GM18526 (cell line): Measurements from ENCODE around the gene FYB1.

ENCODE experiments used
- POLR2A ChIP-seq: IDR thresholded peaks from 3 replicates; pipeline ENCODE4 v1.6.1; 2011; ENCODE audit not compliant: insufficient read length; ENCODE audit errors: extremely low read depth

FYB1 gene

DNA sequence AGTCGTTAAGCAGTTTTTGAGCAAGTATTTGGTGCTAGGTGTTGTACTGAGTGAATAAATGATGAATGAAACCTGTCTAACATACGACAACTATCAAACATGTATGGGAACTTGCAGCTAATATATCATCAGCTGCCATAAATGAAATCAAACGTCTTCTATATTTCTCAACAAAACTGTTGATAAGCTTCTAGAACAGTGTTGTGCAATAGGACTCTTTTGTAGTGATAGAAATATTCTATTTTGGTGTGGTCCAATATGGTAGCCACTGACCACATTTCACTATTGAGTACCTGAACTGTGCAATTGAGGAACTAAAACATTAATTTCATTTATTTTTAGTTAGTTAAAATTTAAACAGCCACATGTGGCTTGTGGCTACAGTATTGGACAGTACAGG lies 16.3 kb upstream of the FYB1 start:
- no peak for TF ChIP-seq POLR2A

DNA sequence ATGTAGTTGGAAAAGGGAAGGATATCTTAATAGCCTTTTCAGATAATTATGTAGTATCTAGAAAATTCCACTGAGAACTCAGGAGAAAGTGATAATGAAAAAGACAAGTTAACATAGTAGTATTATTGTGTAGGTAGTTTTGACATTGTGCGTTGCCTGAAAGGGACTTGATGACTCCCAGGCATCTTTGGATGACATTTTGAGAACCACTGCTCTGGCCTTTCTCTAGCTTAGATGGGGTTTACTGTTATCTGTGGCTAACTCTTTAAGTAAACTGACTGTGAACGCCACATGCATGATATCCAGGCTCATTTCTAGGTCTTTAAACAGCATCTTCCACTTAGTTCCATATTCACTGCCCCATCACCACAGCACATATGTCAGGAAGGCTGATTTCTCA lies 14.4 kb upstream of the FYB1 start:
- TF ChIP-seq POLR2A = no peak

DNA sequence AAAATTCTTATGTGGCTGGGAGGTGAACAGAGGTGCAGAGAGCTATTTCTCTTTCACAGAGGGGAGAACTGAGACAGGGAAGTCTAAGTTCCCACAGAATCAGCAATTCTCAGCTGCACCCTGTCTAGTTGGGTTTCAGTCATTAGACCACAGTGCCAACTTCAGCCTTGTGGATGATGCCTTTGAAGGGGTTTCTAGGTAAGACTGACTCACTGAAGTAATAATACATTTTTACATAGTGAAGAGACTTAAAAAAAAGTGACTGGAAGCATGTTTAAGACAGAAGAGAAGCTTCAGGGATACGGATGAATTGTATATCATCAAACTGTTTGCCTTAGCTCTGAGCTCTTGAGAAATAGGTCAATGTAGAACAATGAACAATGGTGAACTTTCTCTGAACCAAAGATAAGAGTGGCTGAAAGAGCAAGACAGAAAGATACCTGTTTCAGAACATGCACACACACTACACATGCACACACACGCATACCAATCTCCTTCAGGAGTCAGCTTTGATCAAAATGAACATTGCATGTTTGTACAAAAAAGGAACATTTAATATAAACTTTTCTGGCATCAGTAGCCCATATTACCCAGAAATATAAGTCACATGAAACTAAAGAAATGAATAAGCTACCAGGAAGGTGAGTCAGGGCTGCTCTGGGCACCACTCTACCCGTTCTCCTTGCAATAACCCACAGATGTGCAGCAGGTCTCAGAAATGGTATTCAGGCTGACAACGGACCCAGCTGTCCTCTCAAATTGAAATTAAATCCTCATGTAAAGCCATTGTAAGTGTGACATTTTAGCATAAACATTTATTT lies 12.6 kb upstream of the FYB1 start:
- no peak for TF ChIP-seq POLR2A

DNA sequence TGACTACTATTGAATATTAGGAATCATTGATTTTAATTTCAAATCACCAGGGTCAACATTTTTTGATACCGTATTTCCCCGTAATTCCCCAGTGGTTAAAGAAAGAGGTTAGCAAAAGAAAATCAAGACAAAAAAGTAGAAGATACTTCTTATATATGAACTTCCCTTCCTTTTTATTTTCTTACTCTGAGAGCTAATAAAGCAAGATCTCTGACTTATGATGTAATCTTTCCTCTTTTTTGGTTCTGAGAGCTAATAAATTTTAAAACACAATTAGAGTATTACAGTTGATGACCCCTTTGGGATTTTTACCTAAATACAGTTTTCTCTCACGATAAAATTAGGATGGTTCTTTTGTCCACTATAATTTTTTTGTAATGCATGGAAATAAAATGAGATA lies 9.2 kb upstream of the FYB1 start:
- no peak for TF ChIP-seq POLR2A

DNA sequence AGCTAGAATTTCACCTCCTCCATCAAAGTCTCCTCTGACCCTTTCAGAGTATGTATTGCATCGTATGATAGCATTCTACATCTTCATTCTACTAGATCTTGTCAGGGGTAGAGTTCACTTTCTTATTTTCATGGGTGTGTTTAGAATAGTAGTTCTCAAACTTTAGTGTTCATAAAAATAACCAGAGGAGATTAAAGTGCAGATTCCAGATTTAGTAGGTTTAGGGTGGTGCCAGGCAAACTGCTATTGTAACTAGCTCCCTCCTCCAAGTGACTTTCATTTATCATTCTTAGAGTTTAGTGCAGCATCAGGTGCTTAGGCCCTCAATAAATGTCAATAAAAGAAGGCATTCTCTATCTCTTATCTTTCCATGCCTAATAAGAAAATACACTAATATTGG lies 7.2 kb upstream of the FYB1 start:
- TF ChIP-seq POLR2A = no peak

DNA sequence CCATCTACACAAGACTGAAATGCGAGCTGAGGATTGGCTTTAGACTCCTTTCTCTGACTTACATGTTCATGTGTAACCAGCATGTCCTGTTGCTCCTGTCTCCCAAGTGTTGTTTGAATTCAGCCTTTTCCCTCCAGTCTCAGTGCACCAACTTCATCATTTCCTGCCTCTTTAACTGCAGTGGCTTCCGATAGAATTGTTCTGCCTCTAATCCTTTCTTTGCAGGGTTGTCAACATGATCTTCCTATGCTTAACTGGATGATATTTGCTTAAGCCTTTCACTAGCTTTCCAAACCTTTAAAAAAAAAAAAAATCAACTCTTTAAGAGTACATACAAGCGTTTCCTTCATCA lies 6.7 kb upstream of the FYB1 start:
- TF ChIP-seq POLR2A = no peak

DNA sequence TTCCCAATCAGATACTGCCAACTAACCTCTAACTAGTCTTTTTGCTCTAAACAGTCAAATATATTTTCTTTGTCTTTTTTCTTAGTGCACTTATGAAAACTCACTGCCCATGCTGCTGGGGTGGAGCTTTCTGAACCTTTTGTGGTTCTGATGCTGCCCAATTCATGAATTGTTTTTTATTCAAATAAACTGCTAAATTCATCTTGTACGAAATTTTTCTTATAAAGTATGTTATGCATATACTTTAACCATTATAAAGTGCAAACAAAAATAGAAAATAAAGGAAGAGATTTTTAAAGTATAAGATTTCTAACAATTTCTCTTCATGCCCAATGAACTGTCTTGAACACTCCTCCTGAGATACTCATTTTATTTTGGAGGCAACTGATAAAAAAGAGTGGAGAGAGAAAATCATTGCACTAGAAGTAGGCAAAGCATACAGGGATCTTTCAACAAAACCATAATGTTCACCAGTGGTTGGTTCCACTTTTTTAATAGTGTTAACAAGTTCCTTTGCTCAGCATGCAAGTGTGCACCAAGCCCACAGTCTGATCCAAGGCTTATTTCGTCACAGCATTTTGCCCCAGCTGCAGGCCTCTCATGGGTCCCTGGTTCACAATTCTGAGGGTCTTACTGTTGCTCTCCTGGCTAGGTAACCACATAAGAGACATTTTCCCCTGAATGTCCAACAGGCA lies 6.2 kb upstream of the FYB1 start:
- no peak for TF ChIP-seq POLR2A

DNA sequence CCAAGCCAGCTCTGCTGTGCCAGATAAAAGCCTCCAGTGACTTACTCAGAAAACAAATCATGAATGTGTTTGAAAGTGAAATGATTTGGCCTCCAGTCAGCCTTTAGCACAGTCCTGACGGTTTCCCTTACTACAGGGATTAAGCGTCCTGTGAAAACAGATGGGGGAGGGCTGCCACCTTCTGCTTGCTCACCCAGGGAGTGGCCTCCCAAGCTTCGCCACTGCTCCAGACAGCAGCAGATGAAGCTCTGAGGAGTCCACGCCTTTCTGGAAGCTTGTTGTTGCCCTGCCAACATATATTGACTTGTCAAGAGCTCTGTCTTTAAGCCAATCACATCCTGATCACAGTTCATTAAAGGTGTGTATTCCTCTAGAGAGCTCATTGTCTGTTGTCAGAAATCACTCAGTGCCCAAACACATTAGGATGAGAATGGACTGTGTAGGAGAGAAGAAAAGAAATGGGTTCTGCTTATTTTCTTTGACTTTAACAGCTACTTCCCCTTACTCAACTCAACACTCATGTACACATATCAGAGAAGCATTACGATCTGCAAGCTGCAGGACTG lies 4.9 kb upstream of the FYB1 start:
- TF ChIP-seq POLR2A = no peak

DNA sequence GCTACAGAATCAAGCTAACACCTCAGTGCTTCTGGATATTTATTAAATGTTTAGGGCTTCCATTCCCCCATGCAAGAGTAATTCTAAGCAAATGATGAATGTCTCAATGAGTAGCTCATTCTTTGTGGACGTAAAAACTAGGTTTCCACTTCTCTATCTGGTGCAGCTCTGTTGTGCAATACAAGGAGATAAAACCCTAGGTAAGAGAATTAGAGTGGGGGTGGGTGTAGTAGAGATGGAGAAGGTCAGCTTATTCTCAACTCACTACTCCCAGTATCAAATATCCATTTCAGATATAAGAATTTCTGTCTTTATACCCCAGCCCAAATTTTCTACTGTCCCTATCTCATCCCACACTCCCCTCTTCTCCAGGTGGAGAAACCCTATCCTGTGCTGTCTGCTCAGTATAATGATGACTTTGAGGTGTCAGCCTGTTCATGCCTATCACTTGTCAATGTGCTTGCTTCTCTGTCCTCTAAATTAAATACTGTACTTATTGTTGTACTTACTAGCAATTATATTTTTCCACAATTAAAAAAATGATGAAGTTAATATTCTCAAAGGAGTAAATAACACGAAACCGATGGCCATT lies 4.3 kb upstream of the FYB1 start:
- no peak for TF ChIP-seq POLR2A

DNA sequence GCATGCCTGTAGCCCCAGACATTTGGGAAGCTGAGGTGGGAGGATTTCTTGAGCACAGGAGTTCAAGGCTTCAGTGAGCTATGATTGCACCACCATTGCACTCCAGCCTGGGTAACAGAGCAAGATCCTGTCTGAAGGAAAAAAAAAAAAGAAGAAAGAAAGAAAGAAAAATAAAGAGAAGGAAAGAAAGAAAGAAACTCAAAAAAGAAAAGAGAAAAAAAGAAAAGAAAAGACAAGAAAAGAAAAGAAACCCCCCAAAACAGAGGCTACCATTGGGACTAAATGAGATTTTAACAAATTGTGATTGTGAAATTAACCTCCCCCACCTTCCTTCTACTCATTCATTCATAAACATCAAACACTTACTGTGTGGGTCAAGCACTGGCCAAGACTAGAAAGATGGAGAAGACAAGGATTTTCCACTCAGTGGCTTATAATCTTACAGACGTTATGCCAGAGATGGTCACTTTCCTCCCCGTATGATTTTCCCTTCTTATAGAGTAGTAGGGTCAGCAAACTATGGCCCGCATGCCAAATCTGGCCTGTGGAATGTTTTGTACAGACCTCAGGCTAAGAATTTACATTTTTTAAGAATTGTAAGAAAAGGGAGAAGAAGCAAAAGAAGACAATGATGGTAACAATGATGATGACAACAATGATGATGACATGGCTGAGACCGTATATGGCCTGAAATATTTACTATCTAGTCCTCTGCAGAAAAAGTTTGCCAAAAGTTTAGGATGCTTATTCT lies 1.1 kb upstream of the FYB1 start:
- no peak for TF ChIP-seq POLR2A

DNA sequence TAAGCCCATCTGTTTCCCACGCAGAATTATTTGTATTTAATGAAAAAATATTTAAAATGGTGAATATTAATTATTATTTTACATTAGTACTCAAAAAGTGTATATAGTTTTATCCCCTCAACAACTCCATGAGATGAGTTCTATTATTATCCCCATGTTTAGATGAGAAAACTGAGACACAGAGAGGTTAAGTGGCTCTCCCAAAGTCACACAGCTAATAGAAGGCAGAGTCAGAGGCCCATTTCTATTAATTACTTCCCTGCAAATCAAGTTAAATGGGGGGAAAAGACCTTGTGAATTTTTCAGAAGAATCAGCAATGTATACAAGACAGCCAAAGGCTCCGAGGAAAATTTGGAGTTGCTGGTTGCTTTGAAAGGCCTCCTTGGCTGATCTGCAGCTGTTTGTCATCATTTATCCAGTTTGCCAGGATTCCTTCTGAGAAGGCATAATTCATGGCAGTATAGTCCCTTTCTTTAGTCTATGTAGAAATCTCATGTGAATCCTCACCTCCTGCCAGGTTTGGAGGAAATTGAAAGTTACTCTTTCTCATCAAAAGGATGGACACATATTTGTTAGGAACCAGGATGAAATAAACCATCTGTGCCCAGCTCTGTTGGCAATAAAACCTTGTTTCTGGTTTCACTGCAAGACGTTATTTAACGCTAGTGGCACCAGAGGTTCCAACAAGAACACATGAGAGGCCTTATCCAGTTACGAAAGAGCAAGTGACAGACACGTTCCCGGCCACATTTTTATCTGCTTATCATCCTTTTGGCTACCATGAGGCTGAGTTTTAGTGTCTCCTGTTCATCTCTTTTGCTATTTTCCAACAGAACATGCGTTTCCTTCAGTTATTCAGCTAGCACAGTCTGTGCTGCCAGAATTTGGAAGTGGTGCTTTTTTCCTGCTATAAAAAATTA lies 621 bp downstream of the FYB1 start:
- TF ChIP-seq POLR2A = no peak

DNA sequence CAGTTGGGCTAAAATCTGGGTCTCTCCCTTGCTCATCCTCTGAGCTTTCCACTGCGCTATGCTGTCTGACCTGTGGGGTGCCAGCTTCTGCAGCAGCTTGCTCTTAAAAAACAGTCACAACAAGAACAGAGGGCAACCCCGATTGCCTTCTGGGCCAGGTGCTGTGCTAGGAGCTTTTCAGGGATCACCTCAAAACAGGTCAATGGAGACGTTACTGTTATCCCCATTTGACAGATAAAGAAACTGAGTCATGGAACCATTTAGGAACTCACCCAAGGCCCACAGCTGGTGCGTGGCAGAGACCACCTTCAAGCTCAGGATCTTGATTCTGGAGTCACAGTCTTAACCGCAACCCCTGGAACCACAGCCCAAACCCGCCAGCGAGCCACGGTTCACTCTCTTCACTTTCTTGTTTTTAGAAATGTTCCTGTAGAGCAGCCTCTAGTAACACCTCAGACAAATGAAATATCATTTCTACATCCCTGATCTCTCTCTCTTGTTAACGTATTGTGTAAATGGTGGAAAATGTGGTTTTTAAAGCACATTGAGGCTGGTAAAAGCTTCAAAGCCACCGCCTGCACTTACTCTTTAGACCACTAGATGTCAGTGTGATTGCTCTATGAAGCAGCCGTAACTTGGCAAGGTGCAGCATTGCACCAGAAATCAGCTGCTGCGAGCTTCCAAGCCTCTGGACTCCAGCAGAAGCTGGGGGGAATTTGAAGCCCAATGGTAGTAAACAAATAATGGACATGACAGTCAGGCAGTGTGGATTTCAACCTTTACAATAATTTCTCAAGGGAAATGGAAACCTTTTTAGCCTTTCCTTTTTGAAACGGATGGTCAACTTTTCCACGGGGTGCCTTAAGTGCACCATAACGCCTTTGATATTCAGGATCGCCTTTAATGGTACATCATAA lies 1.7 kb downstream of the FYB1 start:
- no peak for TF ChIP-seq POLR2A

DNA sequence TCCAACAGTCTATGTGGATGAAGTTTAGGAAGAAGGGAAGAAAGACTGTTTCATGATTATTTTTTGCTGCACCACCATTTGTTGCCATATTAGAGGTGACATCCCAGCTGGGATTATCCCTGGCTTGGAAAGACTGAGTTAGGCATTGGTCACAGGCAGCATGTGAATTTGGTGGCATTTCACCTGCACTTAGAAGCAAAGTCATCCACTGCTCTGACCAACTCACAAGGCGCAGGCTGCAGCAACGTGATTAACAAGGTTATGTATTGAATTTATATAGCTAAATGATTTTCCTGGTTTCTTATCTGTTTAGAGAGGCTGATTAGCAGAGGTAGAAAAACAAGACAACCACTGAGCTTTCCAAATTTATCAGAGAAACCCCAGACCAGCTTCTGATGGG lies 2.7 kb downstream of the FYB1 start:
- TF ChIP-seq POLR2A = no peak
